ENCODE measurements around the gene SAFB.

DNA sequence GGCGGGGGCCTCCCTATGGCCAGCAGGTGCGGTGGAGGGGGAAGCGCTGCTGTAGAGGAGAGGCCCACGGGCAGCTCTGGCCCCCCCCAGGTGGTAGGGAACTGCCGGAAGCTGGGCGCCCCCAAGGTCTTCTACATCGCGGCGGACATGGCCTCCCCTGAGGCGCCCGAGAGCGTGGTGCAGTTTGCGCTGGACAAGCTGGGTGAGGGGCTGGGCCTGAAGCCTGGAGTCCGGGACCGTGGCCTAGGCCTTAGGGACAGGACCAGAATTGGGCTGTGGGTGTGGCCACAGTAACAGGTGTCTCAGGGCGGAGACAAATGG, 63.4 kb downstream of the SAFB start:
- no peak for TF ChIP-seq POLR2A (IDR thresholded peaks at IDR 0.05)
- TF ChIP-seq, protein P1, sequence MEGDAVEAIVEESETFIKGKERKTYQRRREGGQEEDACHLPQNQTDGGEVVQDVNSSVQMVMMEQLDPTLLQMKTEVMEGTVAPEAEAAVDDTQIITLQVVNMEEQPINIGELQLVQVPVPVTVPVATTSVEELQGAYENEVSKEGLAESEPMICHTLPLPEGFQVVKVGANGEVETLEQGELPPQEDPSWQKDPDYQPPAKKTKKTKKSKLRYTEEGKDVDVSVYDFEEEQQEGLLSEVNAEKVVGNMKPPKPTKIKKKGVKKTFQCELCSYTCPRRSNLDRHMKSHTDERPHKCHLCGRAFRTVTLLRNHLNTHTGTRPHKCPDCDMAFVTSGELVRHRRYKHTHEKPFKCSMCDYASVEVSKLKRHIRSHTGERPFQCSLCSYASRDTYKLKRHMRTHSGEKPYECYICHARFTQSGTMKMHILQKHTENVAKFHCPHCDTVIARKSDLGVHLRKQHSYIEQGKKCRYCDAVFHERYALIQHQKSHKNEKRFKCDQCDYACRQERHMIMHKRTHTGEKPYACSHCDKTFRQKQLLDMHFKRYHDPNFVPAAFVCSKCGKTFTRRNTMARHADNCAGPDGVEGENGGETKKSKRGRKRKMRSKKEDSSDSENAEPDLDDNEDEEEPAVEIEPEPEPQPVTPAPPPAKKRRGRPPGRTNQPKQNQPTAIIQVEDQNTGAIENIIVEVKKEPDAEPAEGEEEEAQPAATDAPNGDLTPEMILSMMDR (IDR thresholded peaks at IDR 0.05): no peak

Data from body of pancreas (tissue), 4 donors.